ENCODE measurements around the gene TBX4.

- TF ChIP-seq ZNF703 (CRISPR knock-in tag; IDR thresholded peaks at IDR 0.05; ENCODE audit: borderline replicate concordance) (no peak), EP300 (IDR thresholded peaks at IDR 0.05; ENCODE audit: low read depth in 2 of 2, low read length in 2 of 2) (no peak), EP300 (CRISPR knock-in tag; IDR thresholded peaks at IDR 0.05; ENCODE audit: borderline replicate concordance) (no peak), CHCHD3 (CRISPR knock-in tag; IDR thresholded peaks at IDR 0.05) (no peak), MAX (IDR thresholded peaks at IDR 0.05) (no peak), GATAD2A (CRISPR knock-in tag; IDR thresholded peaks at IDR 0.05) (no peak), CTCF (CRISPR knock-in tag; IDR thresholded peaks at IDR 0.05) (no peak), ZNF121 (CRISPR knock-in tag; IDR thresholded peaks at IDR 0.05) (no peak), SMC3 (IDR thresholded peaks at IDR 0.05; ENCODE audit: low read length) (no peak)
- TF ChIP-seq, protein P1, sequence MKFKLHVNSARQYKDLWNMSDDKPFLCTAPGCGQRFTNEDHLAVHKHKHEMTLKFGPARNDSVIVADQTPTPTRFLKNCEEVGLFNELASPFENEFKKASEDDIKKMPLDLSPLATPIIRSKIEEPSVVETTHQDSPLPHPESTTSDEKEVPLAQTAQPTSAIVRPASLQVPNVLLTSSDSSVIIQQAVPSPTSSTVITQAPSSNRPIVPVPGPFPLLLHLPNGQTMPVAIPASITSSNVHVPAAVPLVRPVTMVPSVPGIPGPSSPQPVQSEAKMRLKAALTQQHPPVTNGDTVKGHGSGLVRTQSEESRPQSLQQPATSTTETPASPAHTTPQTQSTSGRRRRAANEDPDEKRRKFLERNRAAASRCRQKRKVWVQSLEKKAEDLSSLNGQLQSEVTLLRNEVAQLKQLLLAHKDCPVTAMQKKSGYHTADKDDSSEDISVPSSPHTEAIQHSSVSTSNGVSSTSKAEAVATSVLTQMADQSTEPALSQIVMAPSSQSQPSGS (CRISPR knock-in tag; IDR thresholded peaks at IDR 0.05), result no peak
Observed at GRCh38 chr17:61496174-61496956, 44.1 kb downstream of the TBX4 start.

Measured in HepG2 (cell line).